OCI-LY7 (cell line): ENCODE results near the gene EME1. TPM values are rescaled to one million over a fixed set of nuclear protein-coding genes. Genes with fewer than 3 reads are reported as not detected.

Experiments used
- BruUV-seq: library from RNA; stranded (reverse); fragments of 400-500 nt; replicated peaks from 2 replicates; lab custom pipeline; 2021; lab: Mats Ljungman, UMichigan
- CTCF ChIA-PET: fragments of 300-600 bp; sonication (Branson Sonifier 250); formaldehyde crosslinking; loops from one replicate; lab custom pipeline; 2022; ENCODE audit warnings: antibody characterized with exemption; ENCODE audit not compliant: unreplicated experiment; lab: Charles Lee
- POLR2A ChIA-PET: fragments of 300-600 bp; sonication (Branson Sonifier 250); formaldehyde crosslinking; loops from one replicate; lab custom pipeline; 2022; ENCODE audit warnings: antibody characterized with exemption; lab: Charles Lee
- DNase-seq: peaks from one replicate; pipeline ENCODE4 v3.0.0-alpha.2; 2015; ENCODE audit warnings: low spot score
- H2AFZ ChIP-seq: fragments of 200-600 bp; sonication (generic), shearing (Covaris generic); 2 replicates; pipeline ENCODE4 v1.6.1; 2014; ENCODE audit warnings: mild to moderate bottlenecking, antibody characterized with exemption, low read length, moderate library complexity
- H3K27ac ChIP-seq: fragments of 200-600 bp; sonication (generic); 2 replicates; pipeline ENCODE4 v1.5.1; 2014; ENCODE audit warnings: mixed run types, low read depth, mild to moderate bottlenecking, moderate library complexity, low read length, inconsistent platforms; ENCODE audit not compliant: poor library complexity, severe bottlenecking
- H3K36me3 ChIP-seq: fragments of 200-600 bp; sonication (generic); 2 replicates; pipeline ENCODE4 v1.6.1; 2014; ENCODE audit warnings: mild to moderate bottlenecking, antibody characterized with exemption, low read length, moderate library complexity, mixed read lengths; ENCODE audit not compliant: insufficient read depth
- H3K4me1 ChIP-seq: fragments of 200-600 bp; sonication (generic); 2 replicates; pipeline ENCODE4 v1.5.1; 2014; ENCODE audit warnings: mild to moderate bottlenecking, low read length; ENCODE audit not compliant: insufficient read depth, poor library complexity, severe bottlenecking
- H3K4me2 ChIP-seq: fragments of 200-600 bp; sonication (generic); 2 replicates; pipeline ENCODE4 v1.6.1; 2014; ENCODE audit warnings: mild to moderate bottlenecking, low read length
- H3K4me3 ChIP-seq: fragments of 200-600 bp; sonication (generic); 2 replicates; pipeline ENCODE4 v1.5.1; 2014; ENCODE audit warnings: mild to moderate bottlenecking, low read depth, low read length; ENCODE audit not compliant: poor library complexity, severe bottlenecking
- H3K79me2 ChIP-seq: fragments of 200-600 bp; sonication (generic); 2 replicates; pipeline ENCODE4 v1.6.1; 2016; ENCODE audit warnings: low read depth, mild to moderate bottlenecking, low read length, moderate library complexity, mixed read lengths; ENCODE audit not compliant: insufficient read depth
- H3K9me2 ChIP-seq: fragments of 200-600 bp; sonication (generic); 2 replicates; pipeline ENCODE4 v1.6.1; 2016; ENCODE audit warnings: mild to moderate bottlenecking, low read length, mixed read lengths; ENCODE audit not compliant: insufficient read depth
- H3K9me3 ChIP-seq: fragments of 200-600 bp; sonication (generic); 2 replicates; pipeline ENCODE4 v1.6.1; 2014; ENCODE audit warnings: mild to moderate bottlenecking, mixed run types, low read length, mixed read lengths
- H4K20me1 ChIP-seq: fragments of 200-600 bp; sonication (generic); 2 replicates; pipeline ENCODE4 v1.6.1; 2014; ENCODE audit warnings: mild to moderate bottlenecking, antibody characterized with exemption, low read length, moderate library complexity, mixed read lengths; ENCODE audit not compliant: insufficient read depth
- EZH2phosphoT487 ChIP-seq: fragments of 200-600 bp; sonication (generic); IDR thresholded peaks from 2 replicates; pipeline ENCODE4 v1.6.1; 2018; ENCODE audit warnings: low read depth, borderline replicate concordance, mild to moderate bottlenecking, mixed run types, antibody characterized with exemption, low read length, moderate library complexity, mixed read lengths
- intact Hi-C: fragments of 100-400 bp; cut with micrococcal nuclease; formaldehyde crosslinking; loops from one replicate; pipeline ENCODE4 v1.10.0; 2022; ENCODE audit not compliant: unreplicated experiment
- total RNA-seq, 2 experiments: library from RNA; depleted of rRNA in 1 of 2; stranded (reverse); fragments of >200 nt in 1 of 2; shearing (Covaris generic) in 1 of 2; gene quantifications; 2 replicates each; pipeline ENCODE4 v1.2.3, GENCODE V29; 2014 to 2022
- TF ChIP-seq, protein P1 (sequence below): fragments of 200-600 bp; sonication (generic); conservative IDR thresholded peaks from 2 replicates; pipeline ENCODE4 v1.5.1; 2014; ENCODE audit warnings: mild to moderate bottlenecking, antibody characterized with exemption, low read length, moderate library complexity, mixed read lengths

Gene EME1
- total RNA-seq, 2 experiments from 2014 or later, result 25.2 to 34.2 TPM

DNA sequence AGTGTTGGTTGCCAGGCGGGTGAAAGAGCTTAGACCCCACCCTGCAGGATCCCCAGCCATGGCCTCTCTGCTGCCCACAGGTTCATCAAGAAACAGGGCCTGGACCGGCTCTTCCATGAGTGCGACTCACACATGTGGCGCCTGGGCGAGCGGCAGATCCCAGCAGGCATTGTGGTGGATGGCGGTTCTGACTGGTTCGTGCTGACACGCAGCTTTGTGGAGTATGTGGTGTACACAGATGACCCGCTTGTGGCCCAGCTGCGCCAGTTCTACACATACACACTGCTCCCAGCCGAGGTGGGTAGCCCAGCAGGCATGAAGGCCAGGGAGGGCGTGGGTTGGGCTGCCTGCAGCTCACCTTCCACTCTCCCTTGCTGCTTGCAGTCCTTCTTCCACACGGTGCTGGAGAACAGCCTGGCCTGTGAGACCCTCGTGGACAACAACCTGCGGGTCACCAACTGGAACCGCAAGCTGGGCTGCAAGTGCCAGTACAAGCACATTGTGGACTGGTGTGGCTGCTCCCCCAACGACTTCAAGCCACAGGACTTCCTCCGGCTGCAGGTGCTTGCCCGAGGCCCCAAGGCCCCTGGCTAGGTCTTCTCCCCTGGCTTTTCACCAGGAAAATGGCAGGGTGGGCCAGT lies 17.2 kb upstream of the EME1 start:
- Histone ChIP-seq H4K20me1 (no peaks in the 10 kb centered on the region), H3K36me3 (peaks cover 53% of the 10 kb centered on the region), H2AFZ (no peak overlapping the region), H3K4me3 (no peak overlapping the region), H3K9me3 (no peaks in the 10 kb centered on the region), H3K4me2 (no peak overlapping the region), H3K9me2 (no peaks in the 10 kb centered on the region), H3K27ac (no peak overlapping the region), H3K4me1 (no peaks in the 10 kb centered on the region), H3K79me2 (no peaks in the 10 kb centered on the region)
- POLR2A ChIA-PET, result no interaction called here
- no peak for DNase-seq
- BruUV-seq, result no TSS peak
- intact Hi-C loops, result no loop called here
- TF ChIP-seq EZH2phosphoT487, result no peak
- TF ChIP-seq, protein P1, sequence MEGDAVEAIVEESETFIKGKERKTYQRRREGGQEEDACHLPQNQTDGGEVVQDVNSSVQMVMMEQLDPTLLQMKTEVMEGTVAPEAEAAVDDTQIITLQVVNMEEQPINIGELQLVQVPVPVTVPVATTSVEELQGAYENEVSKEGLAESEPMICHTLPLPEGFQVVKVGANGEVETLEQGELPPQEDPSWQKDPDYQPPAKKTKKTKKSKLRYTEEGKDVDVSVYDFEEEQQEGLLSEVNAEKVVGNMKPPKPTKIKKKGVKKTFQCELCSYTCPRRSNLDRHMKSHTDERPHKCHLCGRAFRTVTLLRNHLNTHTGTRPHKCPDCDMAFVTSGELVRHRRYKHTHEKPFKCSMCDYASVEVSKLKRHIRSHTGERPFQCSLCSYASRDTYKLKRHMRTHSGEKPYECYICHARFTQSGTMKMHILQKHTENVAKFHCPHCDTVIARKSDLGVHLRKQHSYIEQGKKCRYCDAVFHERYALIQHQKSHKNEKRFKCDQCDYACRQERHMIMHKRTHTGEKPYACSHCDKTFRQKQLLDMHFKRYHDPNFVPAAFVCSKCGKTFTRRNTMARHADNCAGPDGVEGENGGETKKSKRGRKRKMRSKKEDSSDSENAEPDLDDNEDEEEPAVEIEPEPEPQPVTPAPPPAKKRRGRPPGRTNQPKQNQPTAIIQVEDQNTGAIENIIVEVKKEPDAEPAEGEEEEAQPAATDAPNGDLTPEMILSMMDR, result no peak
- CTCF ChIA-PET, result no interaction called here

DNA sequence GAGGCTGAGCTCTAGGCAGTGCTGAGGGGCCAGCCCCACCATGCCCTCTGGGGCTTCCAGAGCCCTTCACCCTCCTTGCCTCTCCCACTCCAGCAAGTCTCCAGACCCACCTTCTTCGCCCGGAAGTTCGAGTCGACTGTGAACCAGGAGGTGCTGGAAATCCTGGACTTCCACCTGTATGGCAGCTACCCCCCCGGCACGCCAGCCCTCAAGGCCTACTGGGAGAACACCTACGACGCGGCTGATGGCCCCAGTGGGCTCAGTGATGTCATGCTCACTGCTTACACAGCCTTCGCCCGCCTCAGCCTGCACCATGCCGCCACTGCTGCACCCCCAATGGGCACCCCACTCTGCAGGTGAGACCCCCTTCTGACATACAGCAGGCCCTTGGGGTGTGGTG lies 16.6 kb upstream of the EME1 start:
- ChIA-PET POLR2A (no interaction called here), CTCF (no interaction called here)
- H3K79me2 ChIP-seq, result no peaks in the 10 kb centered on the region
- no TSS peak for BruUV-seq
- H2AFZ ChIP-seq, result no peak overlapping the region
- intact Hi-C loops, result no loop called here
- no peak for DNase-seq
- no peak overlapping the region for H3K4me3 ChIP-seq
- H3K4me2 ChIP-seq, result no peak overlapping the region
- H3K9me3 ChIP-seq, result no peaks in the 10 kb centered on the region
- H3K27ac ChIP-seq, result no peak overlapping the region
- H3K9me2 ChIP-seq, result no peaks in the 10 kb centered on the region
- no peaks in the 10 kb centered on the region for H4K20me1 ChIP-seq
- no peaks in the 10 kb centered on the region for H3K4me1 ChIP-seq
- TF ChIP-seq, protein P1, result no peak
- TF ChIP-seq EZH2phosphoT487, result no peak
- H3K36me3 ChIP-seq, result peaks cover 53% of the 10 kb centered on the region

DNA sequence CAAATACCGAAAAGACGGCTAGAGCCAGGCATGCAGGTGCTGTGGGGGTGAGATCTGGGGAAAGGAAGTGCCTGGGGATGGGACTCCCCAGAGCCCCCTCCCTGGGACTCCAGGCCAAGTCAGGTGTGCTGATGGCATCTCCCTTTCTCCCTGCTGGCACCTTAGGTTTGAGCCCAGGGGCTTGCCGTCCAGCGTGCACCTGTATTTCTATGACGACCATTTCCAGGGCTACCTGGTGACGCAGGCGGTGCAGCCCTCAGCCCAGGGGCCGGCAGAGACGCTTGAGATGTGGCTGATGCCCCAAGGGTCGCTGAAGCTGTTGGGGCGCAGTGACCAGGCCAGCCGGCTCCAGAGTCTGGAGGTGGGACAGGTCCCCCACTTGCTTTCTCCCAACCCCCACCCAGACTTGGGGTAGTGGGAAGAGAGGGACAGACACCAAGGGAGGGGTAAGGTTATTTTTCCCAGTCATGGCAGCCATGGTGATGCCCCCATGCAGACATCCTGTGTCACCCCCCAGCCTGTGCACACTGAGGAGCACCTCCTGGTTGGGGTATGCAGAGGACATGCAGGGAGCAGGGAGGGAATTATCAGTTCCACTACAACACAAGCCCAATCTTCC lies 16.0 kb upstream of the EME1 start:
- Histone ChIP-seq H3K27ac (no peak overlapping the region), H3K36me3 (peaks cover 53% of the 10 kb centered on the region), H3K4me3 (no peak overlapping the region), H4K20me1 (no peaks in the 10 kb centered on the region), H3K4me2 (no peak overlapping the region), H3K4me1 (peaks cover under 1% of the 10 kb centered on the region), H3K9me3 (no peaks in the 10 kb centered on the region), H2AFZ (no peak overlapping the region), H3K9me2 (no peaks in the 10 kb centered on the region), H3K79me2 (no peaks in the 10 kb centered on the region)
- POLR2A ChIA-PET, result no interaction called here
- BruUV-seq, result no TSS peak
- intact Hi-C loops, result no loop called here
- DNase-seq, result no peak
- CTCF ChIA-PET, result no interaction called here
- TF ChIP-seq EZH2phosphoT487, result no peak
- TF ChIP-seq, protein P1, result no peak
